ENCODE data around the gene DHRS3. TPM values are rescaled to one million over a fixed set of nuclear protein-coding genes. Genes with fewer than 3 reads are reported as not detected.

Gene DHRS3
- total and polyA plus RNA-seq, 2 of the 13 experiments (the other 11 are each of a cell fraction or from before 2014, with no cell fraction given), result 48.5 to 90.5 TPM

DNA sequence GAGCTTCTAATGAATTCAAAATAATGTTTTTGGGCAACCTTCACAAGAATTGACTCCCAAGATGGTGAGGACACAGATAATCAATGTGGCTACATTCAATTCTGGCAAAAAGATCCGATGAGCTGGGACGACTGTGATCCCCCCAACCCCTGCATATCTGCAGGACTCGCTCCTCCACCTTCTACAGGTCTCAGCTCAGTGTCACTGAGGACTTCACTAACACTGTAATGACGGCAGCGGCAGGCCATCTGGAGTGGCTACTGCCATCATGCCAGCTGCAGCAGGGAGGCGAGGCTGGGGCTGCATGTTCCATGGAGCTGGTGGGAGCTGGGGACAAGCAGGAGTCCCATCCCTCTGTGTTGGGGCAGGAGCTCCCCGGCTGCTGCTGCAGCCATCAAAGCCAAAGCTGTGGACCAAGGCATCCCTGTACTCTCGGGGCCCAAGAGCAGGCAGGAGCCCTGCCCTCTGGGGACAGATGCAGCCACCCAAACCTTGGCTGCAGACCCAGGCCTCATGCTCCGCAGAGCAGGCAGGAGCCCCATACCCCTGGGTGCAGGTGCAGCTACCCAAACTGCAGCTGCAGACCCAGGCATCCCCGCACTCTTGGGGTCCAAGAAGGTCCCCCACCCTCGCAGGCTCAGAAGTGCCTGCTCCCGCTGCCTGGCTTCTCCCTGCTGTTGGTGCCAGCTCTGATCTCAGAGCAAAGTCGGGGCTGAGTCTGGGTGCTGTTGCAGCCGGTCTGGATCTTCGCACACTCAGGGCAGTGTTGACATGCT lies 12.2 kb upstream of the DHRS3 start:
- Histone ChIP-seq H3K4me2 (ENCODE audit: low read depth, low read length) (no peak overlapping the region), H3K9me3 (ENCODE audit: low read length) (no peaks in the 10 kb centered on the region), H3K27ac (ENCODE audit: extremely low read length, insufficient read depth, low read length) (no peak overlapping the region), H2AFZ (ENCODE audit: low read length) (no peak overlapping the region), H3K79me2 (ENCODE audit: insufficient read depth, low read length) (no peaks in the 10 kb centered on the region), H3K27me3 (ENCODE audit: control insufficient read depth in 1 of 2, insufficient read depth in 2 of 2, low read length in 2 of 2) (peaks cover 0 to 9% of the 10 kb centered on the region in 2 experiments; a peak in 2 of 5 replicates), H3K4me3 (replicated peaks in 1 of 3; ENCODE audit: insufficient read depth in 1 of 3, low read depth in 2 of 3, low read length in 3 of 3) (no peak overlapping the region), H4K20me1 (ENCODE audit: insufficient read depth, low read length) (no peaks in the 10 kb centered on the region), H3K9ac (ENCODE audit: insufficient read depth, low read depth, low read length) (no peak overlapping the region), H3K4me1 (ENCODE audit: insufficient read depth, low read length) (peaks cover 10% of the 10 kb centered on the region), H3K36me3 (replicated peaks in 1 of 2; ENCODE audit: control insufficient read depth in 1 of 2, insufficient read depth in 2 of 2, low read length in 2 of 2) (no peaks in the 10 kb centered on the region)
- ATAC-seq, result peak; percentile 22; the same call in 2 of the 3 replicates
- in situ Hi-C loops (cut with HindIII; ENCODE audit: extremely low pct_ligation_motif_present, low pct_unique_long_range_greater_than_20kb) (loop anchor here (10.0 kb wide), 1 partner anchor 315 kb away; no protein-coding TSS in a partner anchor), intact Hi-C loops (cut with micrococcal nuclease; ENCODE audit: unreplicated experiment) (no loop called here)
- 90% methylated on average over 3 of the region's 15 CpGs for WGBS (ENCODE audit: low lambda C conversion rate)
- BruUV-seq (replicated peaks), result no TSS peak
- TF ChIP-seq TBX3 (IDR thresholded peaks at IDR 0.05; ENCODE audit: borderline replicate concordance) (no peak), POLR2AphosphoS5 (IDR thresholded peaks at IDR 0.05; ENCODE audit: low read depth, low read length) (no peak), SAFB2 (CRISPR knock-in tag; IDR thresholded peaks at IDR 0.05; ENCODE audit: borderline replicate concordance, low read depth) (no peak), MIXL1 (CRISPR knock-in tag; IDR thresholded peaks at IDR 0.05) (no peak), ZFP36 (IDR thresholded peaks at IDR 0.05; ENCODE audit: borderline replicate concordance, low read depth, low read length, partially characterized antibody) (no peak), NFE2 (CRISPR knock-in tag; IDR thresholded peaks at IDR 0.05) (no peak), ZNF235 (CRISPR knock-in tag; IDR thresholded peaks at IDR 0.05; ENCODE audit: borderline replicate concordance) (no peak), PHF5A (CRISPR knock-in tag; IDR thresholded peaks at IDR 0.05; ENCODE audit: low read depth, unreplicated experiment) (no peak), ZSCAN30 (CRISPR knock-in tag; IDR thresholded peaks at IDR 0.05) (no peak), ZMAT3 (CRISPR knock-in tag; conservative IDR thresholded peaks at IDR 0.05) (no peak), NCOA1 (CRISPR knock-in tag; IDR thresholded peaks at IDR 0.05) (no peak), SSRP1 (CRISPR knock-in tag; IDR thresholded peaks at IDR 0.05) (no peak), ZNF24 (IDR thresholded peaks at IDR 0.05) (no peak), MTF2 (CRISPR knock-in tag; IDR thresholded peaks at IDR 0.05; ENCODE audit: borderline replicate concordance) (no peak), ZNF792 (CRISPR knock-in tag; IDR thresholded peaks at IDR 0.05) (no peak)
- TF ChIP-seq, protein P1, sequence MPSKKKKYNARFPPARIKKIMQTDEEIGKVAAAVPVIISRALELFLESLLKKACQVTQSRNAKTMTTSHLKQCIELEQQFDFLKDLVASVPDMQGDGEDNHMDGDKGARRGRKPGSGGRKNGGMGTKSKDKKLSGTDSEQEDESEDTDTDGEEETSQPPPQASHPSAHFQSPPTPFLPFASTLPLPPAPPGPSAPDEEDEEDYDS (CRISPR knock-in tag; IDR thresholded peaks at IDR 0.05), result no peak
- TF ChIP-seq, protein P2, sequence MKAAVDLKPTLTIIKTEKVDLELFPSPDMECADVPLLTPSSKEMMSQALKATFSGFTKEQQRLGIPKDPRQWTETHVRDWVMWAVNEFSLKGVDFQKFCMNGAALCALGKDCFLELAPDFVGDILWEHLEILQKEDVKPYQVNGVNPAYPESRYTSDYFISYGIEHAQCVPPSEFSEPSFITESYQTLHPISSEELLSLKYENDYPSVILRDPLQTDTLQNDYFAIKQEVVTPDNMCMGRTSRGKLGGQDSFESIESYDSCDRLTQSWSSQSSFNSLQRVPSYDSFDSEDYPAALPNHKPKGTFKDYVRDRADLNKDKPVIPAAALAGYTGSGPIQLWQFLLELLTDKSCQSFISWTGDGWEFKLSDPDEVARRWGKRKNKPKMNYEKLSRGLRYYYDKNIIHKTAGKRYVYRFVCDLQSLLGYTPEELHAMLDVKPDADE (CRISPR knock-in tag; IDR thresholded peaks at IDR 0.05), result no peak
- TF ChIP-seq, protein P3, sequence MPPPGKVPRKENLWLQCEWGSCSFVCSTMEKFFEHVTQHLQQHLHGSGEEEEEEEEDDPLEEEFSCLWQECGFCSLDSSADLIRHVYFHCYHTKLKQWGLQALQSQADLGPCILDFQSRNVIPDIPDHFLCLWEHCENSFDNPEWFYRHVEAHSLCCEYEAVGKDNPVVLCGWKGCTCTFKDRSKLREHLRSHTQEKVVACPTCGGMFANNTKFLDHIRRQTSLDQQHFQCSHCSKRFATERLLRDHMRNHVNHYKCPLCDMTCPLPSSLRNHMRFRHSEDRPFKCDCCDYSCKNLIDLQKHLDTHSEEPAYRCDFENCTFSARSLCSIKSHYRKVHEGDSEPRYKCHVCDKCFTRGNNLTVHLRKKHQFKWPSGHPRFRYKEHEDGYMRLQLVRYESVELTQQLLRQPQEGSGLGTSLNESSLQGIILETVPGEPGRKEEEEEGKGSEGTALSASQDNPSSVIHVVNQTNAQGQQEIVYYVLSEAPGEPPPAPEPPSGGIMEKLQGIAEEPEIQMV (CRISPR knock-in tag; IDR thresholded peaks at IDR 0.05; ENCODE audit: low read depth), result no peak
- ChIA-PET POLR2A (interaction anchor here (0.8 to 1.8 kb wide), 3 partner anchors 11 to 15 kb away, joined by 4 to 9 read pairs (median 7); no protein-coding TSS in a partner anchor), CTCF (ENCODE audit: low intra/inter-chr PET ratio, low total read pairs) (no interaction called here)
- no peak for FAIRE-seq
- no peak for DNase-seq (ENCODE audit: low spot score)
